ENCODE results near the gene HIVEP3. TPM values are rescaled to one million over a fixed set of nuclear protein-coding genes. Genes with fewer than 3 reads are reported as not detected.

HIVEP3 gene
- total RNA-seq, 1 experiment from 2014 or later = 1.4 TPM

GRCh38 chr1:41493117-41493536, 425.6 kb downstream of the HIVEP3 start:
- Mint-ChIP-seq H3K27ac (no peak overlapping the region; a peak in 1 of 7 replicates), H3K36me3 (ENCODE audit: insufficient read depth in 1 of 3, low read depth in 3 of 3) (peaks cover 0 to 2% (median 2%) of the 10 kb centered on the region in 3 experiments; a peak in 1 of 7 replicates), H3K9me3 (peaks cover 0 to 3% of the 10 kb centered on the region in 2 experiments; a peak in 2 of 5 replicates), H3K4me3 (no peak overlapping the region), H3K4me1 (peaks cover 25 to 26% of the 10 kb centered on the region in 2 experiments), H3K27me3 (ENCODE audit: low read depth) (peaks cover 25% of the 10 kb centered on the region)
- Histone ChIP-seq H3K23ac (ENCODE audit: insufficient read length, low read depth, low read length) (no peak overlapping the region), H3K27me3 (ENCODE audit: insufficient read depth, low read length) (no peaks in the 10 kb centered on the region; the same call in 1 of the 2 replicates), H2BK120ac (ENCODE audit: low read depth, low read length, poor library complexity, severe bottlenecking) (no peak overlapping the region), H2BK5ac (ENCODE audit: insufficient read length, low read length) (no peak overlapping the region), H3K4me1 (ENCODE audit: insufficient read depth, low read length) (no peaks in the 10 kb centered on the region), H3K18ac (ENCODE audit: insufficient read length, low read depth, low read length) (no peak overlapping the region), H3K79me1 (ENCODE audit: insufficient read depth, low read depth, low read length, poor library complexity, severe bottlenecking) (no peaks in the 10 kb centered on the region), H3K79me2 (ENCODE audit: insufficient read depth, low read length) (no peaks in the 10 kb centered on the region), H3K9ac (ENCODE audit: extremely low read depth, insufficient read length, low read length) (no peak overlapping the region), H3K4me2 (ENCODE audit: insufficient read depth, insufficient read length, low read length) (no peak overlapping the region), H3K4ac (ENCODE audit: low read depth, low read length) (no peak overlapping the region), H2BK15ac (ENCODE audit: low read depth, low read length) (no peak overlapping the region), H2AK5ac (ENCODE audit: insufficient read length, low read length) (no peak overlapping the region), H3T11ph (ENCODE audit: low read length) (no peak overlapping the region), H4K91ac (ENCODE audit: insufficient read length, low read depth, low read length) (no peak overlapping the region), H3K27ac (ENCODE audit: insufficient read length, low read depth, low read length) (no peak overlapping the region), H4K20me1 (ENCODE audit: control insufficient read depth, insufficient read depth, insufficient read length) (no peaks in the 10 kb centered on the region), H3K9me3 (ENCODE audit: control insufficient read depth, low read depth, low read length) (no peaks in the 10 kb centered on the region), H4K5ac (ENCODE audit: insufficient read length, low read depth, low read length) (no peak overlapping the region), H2AFZ (ENCODE audit: low read length) (no peak overlapping the region), H4K8ac (replicated peaks; ENCODE audit: insufficient read length, low read depth, low read length) (no peak overlapping the region), H2BK20ac (ENCODE audit: low read depth, low read length, poor library complexity, severe bottlenecking) (no peak overlapping the region), H3K23me2 (ENCODE audit: insufficient read length, low read depth, low read length, poor library complexity, severe bottlenecking) (no peaks in the 10 kb centered on the region), H3K56ac (ENCODE audit: insufficient read length, low read depth, low read length) (no peak overlapping the region), H3K14ac (ENCODE audit: insufficient read depth, low read length) (no peak overlapping the region), H2BK12ac (ENCODE audit: insufficient read length, low read depth, low read length) (no peak overlapping the region)
- TF ChIP-seq CTCF (conservative IDR thresholded peaks at IDR 0.05) = no peak
- no peak for DNase-seq
- WGBS (ENCODE audit: extremely low coverage, insufficient read length, low lambda C conversion rate) = no CpG with 5 or more reads among the region's 5 CpGs

All from H9 (cell line).